MM.1S (cell line): ENCODE results near the gene PTCH2.
"Not testable (repeated sequence)": the region's sequence is repeated elsewhere in the genome, so short reads cannot be mapped to it uniquely, and the experiment has no call there.

Source experiments
- EZH2 ChIP-seq: fragments of 300-600 bp; sonication (generic); optimal IDR thresholded peaks from 2 replicates; pipeline ENCODE3; 2017; ENCODE audit warnings: low read depth, mild to moderate bottlenecking, antibody characterized with exemption, low read length, mixed read lengths
- TF ChIP-seq, protein P1 (sequence below): fragments of 300-600 bp; sonication (generic); IDR thresholded peaks from 2 replicates; pipeline ENCODE4 v1.5.1; 2016; ENCODE audit warnings: antibody characterized with exemption, low read length, mixed read lengths

DNA sequence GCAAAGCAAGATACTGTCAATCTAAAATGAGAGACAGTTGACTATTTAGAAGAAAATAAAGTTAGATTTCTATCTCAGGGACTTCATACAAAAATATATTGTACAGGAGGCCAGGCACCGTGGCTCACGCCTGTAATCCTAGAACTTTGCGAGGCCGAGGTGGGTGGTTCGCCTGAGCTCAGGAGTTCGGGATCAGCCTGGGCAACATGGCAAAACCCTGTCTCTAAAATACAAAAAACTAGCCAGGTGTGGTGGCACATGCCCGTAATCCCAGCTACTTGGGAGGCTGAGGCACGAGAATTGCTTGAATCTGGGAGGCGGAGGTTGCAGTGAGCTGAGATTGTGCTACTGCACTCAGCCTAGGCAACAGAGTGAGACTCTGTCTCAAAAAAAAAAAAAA, 27.1 kb downstream of the PTCH2 start:
- TF ChIP-seq, protein P1, sequence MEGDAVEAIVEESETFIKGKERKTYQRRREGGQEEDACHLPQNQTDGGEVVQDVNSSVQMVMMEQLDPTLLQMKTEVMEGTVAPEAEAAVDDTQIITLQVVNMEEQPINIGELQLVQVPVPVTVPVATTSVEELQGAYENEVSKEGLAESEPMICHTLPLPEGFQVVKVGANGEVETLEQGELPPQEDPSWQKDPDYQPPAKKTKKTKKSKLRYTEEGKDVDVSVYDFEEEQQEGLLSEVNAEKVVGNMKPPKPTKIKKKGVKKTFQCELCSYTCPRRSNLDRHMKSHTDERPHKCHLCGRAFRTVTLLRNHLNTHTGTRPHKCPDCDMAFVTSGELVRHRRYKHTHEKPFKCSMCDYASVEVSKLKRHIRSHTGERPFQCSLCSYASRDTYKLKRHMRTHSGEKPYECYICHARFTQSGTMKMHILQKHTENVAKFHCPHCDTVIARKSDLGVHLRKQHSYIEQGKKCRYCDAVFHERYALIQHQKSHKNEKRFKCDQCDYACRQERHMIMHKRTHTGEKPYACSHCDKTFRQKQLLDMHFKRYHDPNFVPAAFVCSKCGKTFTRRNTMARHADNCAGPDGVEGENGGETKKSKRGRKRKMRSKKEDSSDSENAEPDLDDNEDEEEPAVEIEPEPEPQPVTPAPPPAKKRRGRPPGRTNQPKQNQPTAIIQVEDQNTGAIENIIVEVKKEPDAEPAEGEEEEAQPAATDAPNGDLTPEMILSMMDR, result not testable (repeated sequence)
- not testable (repeated sequence) for TF ChIP-seq EZH2
